GM12873 (cell line): Measurements from ENCODE around the gene NCKAP5.

Source experiments
- CTCF ChIP-seq: IDR thresholded peaks from 2 replicates; pipeline ENCODE4 v1.5.1; 2012; ENCODE audit warnings: low read depth, mild to moderate bottlenecking, moderate library complexity, low read length, control low read depth; ENCODE audit not compliant: insufficient read depth; ENCODE audit errors: missing control alignments

Gene NCKAP5

DNA sequence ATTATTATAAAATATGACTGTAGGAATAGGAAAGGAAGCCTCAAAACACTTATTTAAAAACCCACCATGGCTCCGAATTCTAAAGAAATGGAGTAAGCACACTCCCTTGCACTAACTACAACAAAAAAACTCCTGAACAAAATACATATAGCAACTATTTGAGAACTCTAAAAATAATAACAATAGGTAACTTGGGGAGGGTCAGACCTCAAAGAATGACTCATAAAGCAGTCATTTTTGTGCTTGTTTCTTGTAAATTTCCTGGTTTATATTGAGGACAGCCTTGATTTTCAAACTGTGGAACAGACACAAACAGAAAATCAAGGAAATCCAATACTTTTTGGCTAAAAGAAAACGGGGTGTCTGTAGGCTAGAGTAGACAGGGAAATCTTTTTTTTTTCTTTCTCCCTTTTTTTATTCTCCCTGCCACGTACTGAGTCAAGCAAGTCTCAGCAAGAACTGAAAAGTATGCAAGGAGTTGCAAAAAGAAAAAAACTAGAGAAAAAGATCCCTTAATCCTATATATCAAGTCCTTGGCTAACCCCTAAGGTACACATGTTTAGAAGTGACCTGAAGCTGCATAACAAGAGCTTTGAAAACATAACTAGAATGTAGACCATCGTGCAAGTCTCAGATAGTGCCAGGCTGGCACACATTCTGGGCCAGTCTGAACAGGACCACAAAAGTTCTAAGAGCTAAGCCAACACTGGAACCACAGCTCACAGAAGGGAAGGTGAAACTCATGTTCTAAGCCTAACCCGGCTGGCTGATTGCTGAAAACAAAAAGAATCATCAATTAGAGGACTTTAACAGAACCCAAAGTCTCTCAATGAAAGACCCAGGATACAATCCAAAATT, 495.2 kb downstream of the NCKAP5 start:
- no peak for TF ChIP-seq CTCF

DNA sequence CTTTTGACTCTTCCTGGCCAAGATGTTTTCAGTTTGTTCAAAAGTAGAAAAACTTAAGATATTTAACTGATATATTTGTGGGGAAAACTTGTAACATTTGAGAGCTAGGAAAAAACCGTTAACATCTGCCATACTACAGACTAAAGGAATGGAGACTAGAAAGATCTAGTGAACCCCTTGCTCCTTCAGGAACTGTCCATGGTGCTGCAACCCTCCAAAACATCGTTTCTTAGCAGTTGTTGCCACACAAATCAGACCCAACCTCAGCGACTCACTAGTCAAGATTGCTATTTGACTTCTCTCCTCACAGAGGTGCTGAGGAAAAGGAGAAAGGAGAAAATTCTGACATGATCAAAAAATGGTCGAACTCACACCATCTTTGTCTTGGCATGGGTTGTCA, 504.5 kb downstream of the NCKAP5 start:
- no peak for TF ChIP-seq CTCF

- no peak for TF ChIP-seq CTCF
Measured at GRCh38 chr2:133062931-133063665, 505.2 kb downstream of the NCKAP5 start.

DNA sequence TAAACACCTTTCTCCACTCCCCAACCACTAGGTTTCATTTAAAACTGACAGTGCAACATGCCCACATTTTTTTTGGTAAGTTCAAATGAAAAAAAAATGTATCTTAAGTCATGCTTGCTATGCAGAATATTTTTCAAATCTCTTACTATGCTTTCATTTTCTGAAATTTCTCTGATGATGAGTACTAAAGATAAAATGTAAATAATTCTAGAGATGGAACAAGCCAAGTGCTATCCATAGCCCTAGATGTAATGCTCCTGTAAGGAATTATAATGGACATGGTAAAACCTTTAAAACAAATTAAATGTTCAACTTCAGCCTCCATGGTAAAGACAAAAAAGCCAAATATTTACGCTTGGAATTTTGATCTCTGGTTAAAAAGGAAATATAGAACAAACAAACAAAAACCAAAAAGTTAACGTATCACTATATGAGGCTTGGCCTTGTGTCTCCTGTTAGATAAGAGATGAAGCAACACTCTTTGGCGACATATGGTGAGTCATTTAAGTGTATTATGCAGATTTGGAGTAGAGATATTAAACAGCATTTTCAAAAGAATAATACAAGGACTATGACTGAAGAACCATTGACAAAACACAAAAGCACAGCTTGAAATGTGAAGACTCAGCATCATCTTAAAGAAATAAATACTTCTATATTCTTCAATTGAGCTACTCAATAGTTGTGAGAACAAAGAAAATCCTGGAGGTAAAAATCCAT, 506.2 kb downstream of the NCKAP5 start:
- TF ChIP-seq CTCF: no peak

DNA sequence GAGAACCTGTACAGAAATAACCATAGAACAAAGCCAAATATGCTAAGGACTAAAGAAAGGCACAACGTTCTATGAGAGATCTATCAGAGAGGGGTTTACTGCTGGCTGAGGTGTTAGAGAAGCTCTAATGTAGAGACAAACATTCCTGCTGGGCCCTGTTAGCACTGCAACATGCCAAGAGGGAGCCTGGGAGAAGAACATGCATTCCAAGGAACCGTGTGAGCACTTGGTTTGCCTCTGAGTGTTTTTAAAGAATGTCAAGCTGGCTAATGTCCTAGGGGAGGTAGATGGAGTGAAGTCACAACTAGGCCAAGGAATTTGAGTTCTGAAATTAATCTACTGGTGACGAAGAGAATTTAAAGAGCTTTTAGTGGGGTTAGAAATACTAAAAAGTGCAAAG, 514.0 kb downstream of the NCKAP5 start:
- TF ChIP-seq CTCF: no peak

DNA sequence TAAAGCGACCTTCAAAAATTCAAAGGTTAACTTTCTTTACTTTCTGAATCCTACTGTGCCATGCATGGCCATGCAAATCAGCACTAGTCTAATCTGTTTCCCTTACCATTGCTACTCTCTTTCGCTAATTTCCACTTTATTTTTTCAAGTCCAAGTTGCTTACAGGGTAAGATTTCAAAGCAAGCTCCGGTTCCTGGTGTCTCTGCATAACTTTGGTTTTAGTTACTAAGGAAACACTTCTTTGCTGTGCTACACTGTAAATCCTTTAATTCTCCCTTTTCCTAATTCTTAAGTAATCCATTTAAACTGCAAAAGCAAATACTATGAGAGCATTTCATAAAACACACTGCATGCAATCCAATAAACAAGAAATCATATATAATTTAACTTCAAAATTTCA, 514.7 kb downstream of the NCKAP5 start:
- no peak for TF ChIP-seq CTCF

- no peak for TF ChIP-seq CTCF
Measured at GRCh38 chr2:133045787-133046186, 522.5 kb downstream of the NCKAP5 start.
